ENCODE results near the gene SLC25A27. TPM values are rescaled to one million over a fixed set of nuclear protein-coding genes. Genes with fewer than 3 reads are reported as not detected.

Gene SLC25A27
- total and polyA plus RNA-seq, 2 donors = 1.8 to 27.0 TPM

- no peaks in the 10 kb centered on the region for H3K27me3 ChIP-seq (ENCODE audit: control insufficient read depth in 2 of 2, insufficient read depth in 1 of 2, low read length in 1 of 2)
- no peaks in the 10 kb centered on the region for H3K36me3 ChIP-seq (ENCODE audit: control insufficient read depth in 2 of 2, insufficient read depth in 2 of 2, low read length in 1 of 2)
- DNase-seq (ENCODE audit: low read depth in 6 of 9, low spot score in 9 of 9) = no peak
- no peak overlapping the region for H3K4me3 ChIP-seq (ENCODE audit: low read length in 2 of 2)
- no peaks in the 10 kb centered on the region for H3K4me1 ChIP-seq (ENCODE audit: control insufficient read depth in 2 of 2, insufficient read depth in 2 of 2, low read length in 2 of 2)
- WGBS = 93% methylated on average over 2 of the region's 2 CpGs
- no peak overlapping the region for H3K27ac ChIP-seq (ENCODE audit: low read depth in 1 of 2, low read length in 1 of 2)
- no peaks in the 10 kb centered on the region for H3K9me3 ChIP-seq (ENCODE audit: control insufficient read depth in 2 of 2, insufficient read depth in 1 of 2, low read length in 1 of 2)
Measured at GRCh38 chr6:46661483-46661882, 8.7 kb downstream of the SLC25A27 start.

- DNase-seq (ENCODE audit: low read depth in 6 of 9, low spot score in 9 of 9) = no peak
- Histone ChIP-seq H3K36me3 (ENCODE audit: control insufficient read depth in 2 of 2, insufficient read depth in 2 of 2, low read length in 1 of 2) (no peaks in the 10 kb centered on the region), H3K4me1 (ENCODE audit: control insufficient read depth in 2 of 2, insufficient read depth in 2 of 2, low read length in 2 of 2) (no peaks in the 10 kb centered on the region), H3K27ac (ENCODE audit: low read depth in 1 of 2, low read length in 1 of 2) (no peak overlapping the region), H3K4me3 (ENCODE audit: low read length in 2 of 2) (no peak overlapping the region), H3K9me3 (ENCODE audit: control insufficient read depth in 2 of 2, insufficient read depth in 1 of 2, low read length in 1 of 2) (no peaks in the 10 kb centered on the region), H3K27me3 (ENCODE audit: control insufficient read depth in 2 of 2, insufficient read depth in 1 of 2, low read length in 1 of 2) (no peaks in the 10 kb centered on the region)
- WGBS = 97% methylated on average over 2 of the region's 2 CpGs
Measured at GRCh38 chr6:46667377-46667776, 14.6 kb downstream of the SLC25A27 start.

GRCh38 chr6:46674410-46674809, 21.6 kb downstream of the SLC25A27 start:
- H3K9me3 ChIP-seq (ENCODE audit: control insufficient read depth in 2 of 2, insufficient read depth in 1 of 2, low read length in 1 of 2) = no peaks in the 10 kb centered on the region
- no peak for DNase-seq (ENCODE audit: low read depth in 6 of 9, low spot score in 9 of 9)
- no peak overlapping the region for H3K27ac ChIP-seq (ENCODE audit: low read depth in 1 of 2, low read length in 1 of 2)
- H3K4me3 ChIP-seq (ENCODE audit: low read length in 2 of 2) = no peak overlapping the region
- no peaks in the 10 kb centered on the region for H3K4me1 ChIP-seq (ENCODE audit: control insufficient read depth in 2 of 2, insufficient read depth in 2 of 2, low read length in 2 of 2)
- no peaks in the 10 kb centered on the region for H3K36me3 ChIP-seq (ENCODE audit: control insufficient read depth in 2 of 2, insufficient read depth in 2 of 2, low read length in 1 of 2)
- no peaks in the 10 kb centered on the region for H3K27me3 ChIP-seq (ENCODE audit: control insufficient read depth in 2 of 2, insufficient read depth in 1 of 2, low read length in 1 of 2)
- 91% methylated on average over 1 of the region's 1 CpG for WGBS

GRCh38 chr6:46676604-46677313, 24.0 kb downstream of the SLC25A27 start:
- WGBS = 97% methylated on average over 6 of the region's 6 CpGs

GRCh38 chr6:46677314-46677654, 24.5 kb downstream of the SLC25A27 start:
- Histone ChIP-seq H3K27ac (ENCODE audit: low read depth in 1 of 2, low read length in 1 of 2) (no peak overlapping the region), H3K36me3 (ENCODE audit: control insufficient read depth in 2 of 2, insufficient read depth in 2 of 2, low read length in 1 of 2) (no peaks in the 10 kb centered on the region), H3K27me3 (ENCODE audit: control insufficient read depth in 2 of 2, insufficient read depth in 1 of 2, low read length in 1 of 2) (no peaks in the 10 kb centered on the region), H3K4me3 (ENCODE audit: low read length in 2 of 2) (no peak overlapping the region), H3K4me1 (ENCODE audit: control insufficient read depth in 2 of 2, insufficient read depth in 2 of 2, low read length in 2 of 2) (no peaks in the 10 kb centered on the region), H3K9me3 (ENCODE audit: control insufficient read depth in 2 of 2, insufficient read depth in 1 of 2, low read length in 1 of 2) (no peaks in the 10 kb centered on the region)
- DNase-seq (ENCODE audit: low read depth in 6 of 9, low spot score in 9 of 9) = peak in 1 of 9 donors; percentile 2
- WGBS = 91% methylated on average over 4 of the region's 4 CpGs

More at GRCh38 chr6:46676604-46677313, 24.0 kb downstream of the SLC25A27 start:
- no peaks in the 10 kb centered on the region for H3K9me3 ChIP-seq (ENCODE audit: control insufficient read depth in 2 of 2, insufficient read depth in 1 of 2, low read length in 1 of 2)
- no peak for DNase-seq (ENCODE audit: low read depth in 6 of 9, low spot score in 9 of 9)
- H3K27ac ChIP-seq (ENCODE audit: low read depth in 1 of 2, low read length in 1 of 2) = no peak overlapping the region
- no peaks in the 10 kb centered on the region for H3K4me1 ChIP-seq (ENCODE audit: control insufficient read depth in 2 of 2, insufficient read depth in 2 of 2, low read length in 2 of 2)
- H3K4me3 ChIP-seq (ENCODE audit: low read length in 2 of 2) = no peak overlapping the region
- no peaks in the 10 kb centered on the region for H3K27me3 ChIP-seq (ENCODE audit: control insufficient read depth in 2 of 2, insufficient read depth in 1 of 2, low read length in 1 of 2)
- no peaks in the 10 kb centered on the region for H3K36me3 ChIP-seq (ENCODE audit: control insufficient read depth in 2 of 2, insufficient read depth in 2 of 2, low read length in 1 of 2)

- H3K4me3 ChIP-seq (ENCODE audit: low read length in 2 of 2) = no peak overlapping the region
- 74% methylated on average over 4 of the region's 4 CpGs for WGBS
Measured at GRCh38 chr6:46684771-46685170, 32.0 kb downstream of the SLC25A27 start.

GRCh38 chr6:46687619-46688097, 34.9 kb downstream of the SLC25A27 start, which contains the start of gene TDRD6:
Gene TDRD6, plus strand, starts transcription at chr6:46687885. Its CDS starts 244 bp downstream, at chr6:46688129.
- DNase-seq (ENCODE audit: low read depth in 6 of 9, low spot score in 9 of 9) = no peak
- WGBS = 95% methylated on average over 41 of the region's 41 CpGs
- H3K36me3 ChIP-seq (ENCODE audit: control insufficient read depth in 2 of 2, insufficient read depth in 2 of 2, low read length in 1 of 2) = no peaks in the 10 kb centered on the region
- no peak within 1 kb of the TSS for H3K4me3 ChIP-seq (ENCODE audit: low read length in 2 of 2)
- no peak within 1 kb of the TSS for H3K27ac ChIP-seq (ENCODE audit: low read depth in 1 of 2, low read length in 1 of 2)
- no peaks in the 10 kb centered on the region for H3K27me3 ChIP-seq (ENCODE audit: control insufficient read depth in 2 of 2, insufficient read depth in 1 of 2, low read length in 1 of 2)
- H3K4me1 ChIP-seq (ENCODE audit: control insufficient read depth in 2 of 2, insufficient read depth in 2 of 2, low read length in 2 of 2) = no peaks in the 10 kb centered on the region
- H3K9me3 ChIP-seq (ENCODE audit: control insufficient read depth in 2 of 2, insufficient read depth in 1 of 2, low read length in 1 of 2) = peaks cover 0 to 9% of the 10 kb centered on the region in 2 donors

More at GRCh38 chr6:46684771-46685170, 32.0 kb downstream of the SLC25A27 start:
- H3K4me1 ChIP-seq (ENCODE audit: control insufficient read depth in 2 of 2, insufficient read depth in 2 of 2, low read length in 2 of 2) = no peaks in the 10 kb centered on the region
- no peaks in the 10 kb centered on the region for H3K36me3 ChIP-seq (ENCODE audit: control insufficient read depth in 2 of 2, insufficient read depth in 2 of 2, low read length in 1 of 2)
- H3K27me3 ChIP-seq (ENCODE audit: control insufficient read depth in 2 of 2, insufficient read depth in 1 of 2, low read length in 1 of 2) = no peaks in the 10 kb centered on the region
- DNase-seq (ENCODE audit: low read depth in 6 of 9, low spot score in 9 of 9) = no peak
- no peak overlapping the region for H3K27ac ChIP-seq (ENCODE audit: low read depth in 1 of 2, low read length in 1 of 2)
- peaks cover 0 to 9% of the 10 kb centered on the region in 2 donors for H3K9me3 ChIP-seq (ENCODE audit: control insufficient read depth in 2 of 2, insufficient read depth in 1 of 2, low read length in 1 of 2)

GRCh38 chr6:46688117-46688965, 35.6 kb downstream of the SLC25A27 start:
- Histone ChIP-seq H3K4me3 (ENCODE audit: low read length in 2 of 2) (no peak overlapping the region), H3K27ac (ENCODE audit: low read depth in 1 of 2, low read length in 1 of 2) (no peak overlapping the region), H3K9me3 (ENCODE audit: control insufficient read depth in 2 of 2, insufficient read depth in 1 of 2, low read length in 1 of 2) (peaks cover 0 to 9% of the 10 kb centered on the region in 2 donors), H3K36me3 (ENCODE audit: control insufficient read depth in 2 of 2, insufficient read depth in 2 of 2, low read length in 1 of 2) (no peaks in the 10 kb centered on the region), H3K4me1 (ENCODE audit: control insufficient read depth in 2 of 2, insufficient read depth in 2 of 2, low read length in 2 of 2) (no peaks in the 10 kb centered on the region), H3K27me3 (ENCODE audit: control insufficient read depth in 2 of 2, insufficient read depth in 1 of 2, low read length in 1 of 2) (no peaks in the 10 kb centered on the region)
- 96% methylated on average over 85 of the region's 85 CpGs for WGBS
- DNase-seq (ENCODE audit: low read depth in 6 of 9, low spot score in 9 of 9) = no peak

- H3K27me3 ChIP-seq (ENCODE audit: control insufficient read depth in 2 of 2, insufficient read depth in 1 of 2, low read length in 1 of 2) = no peaks in the 10 kb centered on the region
- H3K9me3 ChIP-seq (ENCODE audit: control insufficient read depth in 2 of 2, insufficient read depth in 1 of 2, low read length in 1 of 2) = peaks cover 0 to 9% of the 10 kb centered on the region in 2 donors
- 97% methylated on average over 13 of the region's 13 CpGs for WGBS
- H3K4me3 ChIP-seq (ENCODE audit: low read length in 2 of 2) = no peak overlapping the region
- H3K36me3 ChIP-seq (ENCODE audit: control insufficient read depth in 2 of 2, insufficient read depth in 2 of 2, low read length in 1 of 2) = no peaks in the 10 kb centered on the region
- no peak for DNase-seq (ENCODE audit: low read depth in 6 of 9, low spot score in 9 of 9)
- no peak overlapping the region for H3K27ac ChIP-seq (ENCODE audit: low read depth in 1 of 2, low read length in 1 of 2)
- no peaks in the 10 kb centered on the region for H3K4me1 ChIP-seq (ENCODE audit: control insufficient read depth in 2 of 2, insufficient read depth in 2 of 2, low read length in 2 of 2)
Measured at GRCh38 chr6:46688966-46689335, 36.2 kb downstream of the SLC25A27 start.
